ENCODE results near the gene UCN2.

Gene UCN2

GRCh38 chr3:48575366-48575765, 11.8 kb upstream of the UCN2 start:
- H3K4me3 ChIP-seq (ENCODE audit: low read depth, low read length), result no peak overlapping the region
- TF ChIP-seq CTCF (IDR thresholded peaks at IDR 0.05; ENCODE audit: insufficient read depth, low read depth, low read length, missing control alignments), result no peak
- DNase-seq (ENCODE audit: low read depth), result no peak

GRCh38 chr3:48573973-48574585, 10.5 kb upstream of the UCN2 start:
- no peak overlapping the region for H3K4me3 ChIP-seq (ENCODE audit: low read depth, low read length)
- no peak for DNase-seq (ENCODE audit: low read depth)
- no peak for TF ChIP-seq CTCF (IDR thresholded peaks at IDR 0.05; ENCODE audit: insufficient read depth, low read depth, low read length, missing control alignments)

GRCh38 chr3:48572517-48572916, 8.9 kb upstream of the UCN2 start:
- no peak overlapping the region for H3K4me3 ChIP-seq (ENCODE audit: low read depth, low read length)
- no peak for DNase-seq (ENCODE audit: low read depth)
- TF ChIP-seq CTCF (IDR thresholded peaks at IDR 0.05; ENCODE audit: insufficient read depth, low read depth, low read length, missing control alignments), result no peak

DNA sequence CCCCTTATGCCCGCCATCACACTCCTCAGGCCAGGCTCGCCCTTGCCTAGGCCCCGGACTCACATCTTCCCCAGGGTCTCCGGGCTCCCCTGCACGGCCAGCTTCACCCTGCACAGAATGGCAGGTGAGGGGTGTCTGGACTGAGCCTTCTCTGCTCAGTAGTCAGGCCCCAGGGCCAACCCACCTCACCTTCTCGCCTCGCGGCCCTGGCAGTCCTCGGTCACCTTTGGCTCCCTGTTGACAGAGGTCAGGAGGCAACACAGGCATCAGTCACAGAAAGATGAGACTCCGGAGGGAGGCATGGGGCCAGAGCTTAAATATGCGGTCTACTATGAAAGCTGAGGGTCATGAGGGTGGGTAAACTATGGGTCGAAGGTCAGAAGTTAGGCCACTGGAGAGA, 8.4 kb upstream of the UCN2 start:
- H3K4me3 ChIP-seq (ENCODE audit: low read depth, low read length), result no peak overlapping the region
- no peak for TF ChIP-seq CTCF (IDR thresholded peaks at IDR 0.05; ENCODE audit: insufficient read depth, low read depth, low read length, missing control alignments)
- DNase-seq (ENCODE audit: low read depth), result no peak

DNA sequence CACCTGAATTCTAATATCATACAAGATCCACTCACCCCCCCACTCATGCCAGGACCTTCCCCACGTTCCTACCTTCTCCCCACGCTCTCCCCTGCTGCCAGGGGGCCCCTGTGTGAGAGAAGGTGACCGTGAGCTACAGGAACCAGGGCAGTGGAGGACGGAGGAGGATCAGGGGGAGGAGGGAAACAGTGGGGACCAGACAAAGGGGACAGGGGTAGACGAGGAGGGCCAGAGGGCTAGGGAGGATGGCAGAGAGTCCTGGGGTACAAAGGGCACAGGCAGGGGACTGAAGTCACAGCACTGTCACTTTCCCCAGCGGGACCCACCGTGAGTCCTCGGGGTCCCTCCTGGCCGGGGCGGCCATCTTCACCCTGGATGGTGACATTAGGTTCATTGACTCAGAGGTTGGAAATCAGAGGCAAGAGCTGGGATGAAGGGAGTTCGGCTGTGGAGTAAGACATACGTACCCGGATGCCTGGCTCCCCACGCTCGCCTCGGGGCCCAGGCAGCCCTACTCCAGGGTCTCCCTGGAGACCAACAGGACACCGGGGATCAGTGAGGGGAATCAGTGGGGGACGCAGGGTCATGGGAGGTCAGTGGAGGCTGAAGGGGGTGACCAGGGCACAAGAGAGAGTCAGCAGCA, 6.3 kb upstream of the UCN2 start:
- no peak for DNase-seq (ENCODE audit: low read depth)
- no peak overlapping the region for H3K4me3 ChIP-seq (ENCODE audit: low read depth, low read length)
- no peak for TF ChIP-seq CTCF (IDR thresholded peaks at IDR 0.05; ENCODE audit: insufficient read depth, low read depth, low read length, missing control alignments)

DNA sequence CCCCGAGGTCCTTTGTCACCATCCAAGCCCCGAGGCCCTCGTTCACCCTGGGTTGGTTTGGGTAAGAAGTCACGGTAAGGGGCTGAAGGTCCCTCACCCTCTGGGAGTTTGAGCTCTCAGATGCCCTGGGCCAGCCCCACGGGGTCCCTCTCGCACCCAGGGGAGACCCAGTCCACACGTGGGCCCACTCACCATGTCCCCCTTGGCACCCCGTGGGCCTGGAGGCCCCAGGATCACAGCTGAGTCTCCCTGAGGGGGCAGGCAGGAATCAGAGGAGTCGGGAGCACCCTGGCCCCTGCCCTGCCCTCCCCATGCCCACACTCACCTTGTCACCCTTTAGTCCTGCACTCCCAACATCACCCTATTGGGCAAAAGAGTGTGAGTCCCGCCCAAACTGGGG, 5.8 kb upstream of the UCN2 start:
- H3K4me3 ChIP-seq (ENCODE audit: low read depth, low read length), result no peak overlapping the region
- DNase-seq (ENCODE audit: low read depth), result no peak
- TF ChIP-seq CTCF (IDR thresholded peaks at IDR 0.05; ENCODE audit: insufficient read depth, low read depth, low read length, missing control alignments), result no peak

DNA sequence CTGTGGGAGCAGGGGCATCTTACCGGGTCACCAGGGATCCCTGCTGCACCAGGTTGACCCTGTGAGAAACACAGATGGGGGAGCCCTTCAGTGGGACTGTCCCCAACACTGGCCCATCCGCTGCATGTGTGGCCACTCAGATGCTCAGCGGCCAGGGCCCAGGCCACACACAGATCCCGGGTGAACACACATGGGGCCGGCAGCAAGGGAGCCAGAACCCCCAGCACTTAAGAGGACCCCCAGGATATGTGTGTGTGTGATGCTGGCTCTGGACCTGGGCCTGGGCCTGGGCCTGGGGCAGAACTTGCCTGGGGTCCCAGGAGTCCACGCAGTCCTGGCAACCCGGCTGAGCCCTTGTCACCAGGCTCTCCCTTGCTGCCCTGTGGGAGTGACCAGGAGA, 4.9 kb upstream of the UCN2 start:
- TF ChIP-seq CTCF (IDR thresholded peaks at IDR 0.05; ENCODE audit: insufficient read depth, low read depth, low read length, missing control alignments), result no peak
- no peak overlapping the region for H3K4me3 ChIP-seq (ENCODE audit: low read depth, low read length)
- no peak for DNase-seq (ENCODE audit: low read depth)
